GM18907 (cell line): ENCODE measurements around the gene NDUFB10.

Experiments used
- ATAC-seq: cut with Tn5 transposase; IDR thresholded peaks from one replicate; pipeline ENCODE4 v1.9.1; 2021; ENCODE audit warnings: mild to moderate bottlenecking, moderate library complexity; ENCODE audit not compliant: unreplicated experiment

The NDUFB10 gene

DNA sequence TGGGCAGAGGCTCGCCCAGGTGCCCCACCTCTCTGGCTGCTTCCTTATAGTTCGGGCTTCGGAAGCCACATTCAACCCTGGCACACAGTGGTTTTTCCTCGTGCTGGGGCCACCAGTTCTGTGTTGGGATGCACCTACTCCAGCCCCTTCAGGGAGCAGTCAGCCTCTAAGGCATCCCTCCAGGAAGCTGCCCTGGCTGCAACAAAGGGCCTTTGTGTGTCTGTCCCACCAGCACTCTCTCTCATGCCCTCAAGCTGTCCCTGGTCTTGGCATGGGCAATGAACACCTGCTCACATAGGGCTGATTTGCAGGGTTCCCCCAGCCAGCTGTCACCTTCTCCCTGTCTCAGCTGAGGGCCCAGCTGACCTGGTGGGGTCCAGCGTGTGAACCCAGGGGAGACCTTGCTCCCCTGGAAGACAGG lies 22.7 kb downstream of the NDUFB10 start:
- ATAC-seq = no peak

DNA sequence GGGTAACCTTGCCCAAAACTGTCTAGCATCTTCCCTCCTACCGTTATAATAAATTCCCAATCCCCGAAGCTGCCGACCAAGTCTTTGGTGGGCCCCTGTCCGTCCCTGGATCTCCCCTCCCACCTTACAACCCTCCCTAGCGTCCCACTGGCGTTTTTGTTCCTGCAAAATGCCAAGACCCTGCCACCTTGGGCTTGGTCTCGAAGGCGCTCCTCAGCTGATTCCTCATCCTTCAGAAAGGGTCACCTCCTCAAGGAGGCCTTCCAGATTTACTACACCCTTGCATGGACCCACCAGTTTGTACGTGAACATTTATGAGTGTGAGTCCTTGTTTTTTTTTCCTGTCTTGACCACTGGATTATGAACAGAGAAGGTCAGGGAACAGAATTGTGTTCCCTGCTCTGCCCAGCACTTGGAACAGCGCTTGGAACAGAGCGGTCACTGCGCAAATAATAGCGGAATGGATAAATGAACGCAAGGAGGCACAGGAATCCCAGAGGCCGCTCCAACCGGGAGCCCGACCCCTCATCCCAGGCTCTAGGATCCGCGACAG lies 23.7 kb downstream of the NDUFB10 start:
- ATAC-seq = no peak

DNA sequence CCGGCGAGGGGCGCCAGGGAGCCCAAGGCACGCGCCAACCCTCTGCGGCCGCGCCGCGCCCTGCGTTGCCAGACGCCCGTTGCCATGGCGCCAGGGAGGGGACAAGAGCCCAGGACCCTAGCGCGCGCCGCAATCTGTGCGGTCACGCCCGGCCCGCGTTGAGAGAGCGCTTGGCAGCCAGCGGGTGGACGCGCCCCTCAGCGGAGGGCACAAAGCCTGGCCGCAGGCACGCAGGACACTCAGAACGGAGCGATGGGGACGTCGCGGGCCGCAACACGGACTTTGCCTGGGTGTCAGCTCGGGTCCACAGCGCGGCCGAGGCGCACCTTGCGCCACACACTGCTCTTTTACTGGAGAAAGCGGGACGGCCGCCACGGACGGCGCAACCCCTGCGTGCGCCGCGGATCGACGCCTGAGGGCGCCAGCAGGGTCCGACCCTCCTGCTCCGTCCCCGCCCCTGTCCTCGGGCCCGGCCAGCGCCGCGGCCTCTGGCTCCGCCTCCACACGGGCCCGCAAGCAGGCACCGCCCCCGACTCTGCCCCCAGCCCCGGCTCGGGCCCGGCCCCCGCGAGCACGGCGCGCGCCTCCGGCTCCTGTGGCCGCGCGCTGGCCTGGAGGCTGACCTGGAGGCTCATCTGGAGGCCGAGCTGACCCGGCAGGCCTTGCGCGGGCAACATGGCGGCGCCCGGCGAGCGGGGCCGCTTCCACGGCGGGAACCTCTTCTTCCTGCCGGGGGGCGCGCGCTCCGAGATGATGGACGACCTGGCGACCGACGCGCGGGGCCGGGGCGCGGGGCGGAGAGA lies 24.4 kb downstream of the NDUFB10 start, which contains the start of gene GFER:
GFER (plus strand) TSS at position 650 of the 803 bp plus-strand sequence; CDS start at position 676, 26 bp downstream.
- ATAC-seq = peak; percentile 78

DNA sequence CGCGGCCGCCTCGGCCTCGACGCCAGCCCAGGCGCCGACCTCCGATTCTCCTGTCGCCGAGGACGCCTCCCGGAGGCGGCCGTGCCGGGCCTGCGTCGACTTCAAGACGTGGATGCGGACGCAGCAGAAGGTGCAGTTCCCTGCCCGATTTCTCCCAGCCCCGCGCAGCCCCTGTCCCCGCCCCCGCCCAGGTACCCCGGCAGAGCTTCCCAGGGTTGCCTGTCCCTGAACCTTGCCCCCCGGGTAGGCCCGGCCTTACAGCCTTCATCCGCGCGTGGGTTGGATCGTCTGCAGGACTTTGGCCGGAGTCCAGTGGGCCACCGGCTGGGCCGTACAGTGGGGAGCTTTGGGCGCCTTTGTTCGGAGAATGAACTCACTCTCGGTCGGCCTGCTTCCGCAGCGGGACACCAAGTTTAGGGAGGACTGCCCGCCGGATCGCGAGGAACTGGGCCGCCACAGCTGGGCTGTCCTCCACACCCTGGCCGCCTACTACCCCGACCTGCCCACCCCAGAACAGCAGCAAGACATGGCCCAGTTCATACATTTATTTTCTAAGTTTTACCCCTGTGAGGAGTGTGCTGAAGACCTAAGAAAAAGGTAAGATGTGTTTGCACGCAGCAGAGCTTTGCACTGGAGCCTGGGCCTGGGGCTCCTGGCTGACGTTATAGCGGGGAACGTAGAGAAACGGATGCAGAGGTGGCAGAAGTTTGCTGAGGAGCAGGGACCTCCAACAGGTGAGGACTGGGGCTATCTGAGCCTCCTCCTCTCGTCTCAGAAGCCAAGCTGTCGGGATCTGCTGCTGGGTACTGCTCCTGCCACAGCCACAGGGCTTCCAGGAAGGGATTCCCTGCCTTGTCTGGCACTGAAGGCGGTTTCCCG lies 25.2 kb downstream of the NDUFB10 start:
- peak; percentile 6 for ATAC-seq

DNA sequence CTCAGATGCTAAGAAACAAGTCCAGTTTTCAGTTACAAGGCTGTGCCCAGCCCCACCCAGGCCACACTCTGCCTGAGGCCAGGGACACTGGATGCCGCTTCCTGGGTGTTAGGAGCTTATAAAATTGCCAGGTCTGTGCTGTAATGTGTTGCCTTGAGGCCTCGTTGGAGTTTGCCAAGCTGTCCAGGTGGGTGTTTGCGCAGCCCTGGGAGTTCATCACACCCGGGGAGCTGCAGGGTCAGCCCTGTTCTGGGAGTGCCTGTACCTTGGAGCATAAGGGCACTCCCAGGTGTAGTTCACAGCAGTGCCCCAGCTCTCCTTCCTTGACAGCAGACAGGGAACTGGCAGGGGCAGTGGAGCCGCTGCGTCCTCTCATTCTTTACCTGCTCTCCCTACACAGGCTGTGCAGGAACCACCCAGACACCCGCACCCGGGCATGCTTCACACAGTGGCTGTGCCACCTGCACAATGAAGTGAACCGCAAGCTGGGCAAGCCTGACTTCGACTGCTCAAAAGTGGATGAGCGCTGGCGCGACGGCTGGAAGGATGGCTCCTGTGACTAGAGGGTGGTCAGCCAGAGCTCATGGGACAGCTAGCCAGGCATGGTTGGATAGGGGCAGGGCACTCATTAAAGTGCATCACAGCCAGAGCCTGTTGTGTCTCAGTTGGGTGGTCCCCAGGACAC lies 26.3 kb downstream of the NDUFB10 start:
- ATAC-seq = no peak

DNA sequence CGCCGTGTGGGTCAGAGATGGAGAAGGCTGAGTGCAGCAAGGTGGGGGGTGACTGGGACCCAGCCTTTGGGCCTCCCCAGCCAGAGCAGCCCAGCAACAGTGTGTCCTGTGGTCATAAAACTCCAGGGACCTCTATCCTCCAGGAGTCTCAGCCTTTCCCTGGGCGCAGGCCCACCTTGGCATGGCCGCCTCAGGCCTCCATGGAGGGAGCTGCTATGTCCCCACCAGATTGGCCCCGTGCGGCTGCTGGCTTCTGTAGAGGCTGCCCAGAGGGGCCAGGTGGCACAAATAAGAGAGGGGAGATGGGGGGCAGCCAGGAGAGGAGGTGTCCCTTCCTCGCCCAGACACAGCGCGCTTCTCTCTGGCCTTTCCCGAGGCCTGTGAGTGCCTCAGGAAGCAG lies 27.9 kb downstream of the NDUFB10 start:
- ATAC-seq = no peak

DNA sequence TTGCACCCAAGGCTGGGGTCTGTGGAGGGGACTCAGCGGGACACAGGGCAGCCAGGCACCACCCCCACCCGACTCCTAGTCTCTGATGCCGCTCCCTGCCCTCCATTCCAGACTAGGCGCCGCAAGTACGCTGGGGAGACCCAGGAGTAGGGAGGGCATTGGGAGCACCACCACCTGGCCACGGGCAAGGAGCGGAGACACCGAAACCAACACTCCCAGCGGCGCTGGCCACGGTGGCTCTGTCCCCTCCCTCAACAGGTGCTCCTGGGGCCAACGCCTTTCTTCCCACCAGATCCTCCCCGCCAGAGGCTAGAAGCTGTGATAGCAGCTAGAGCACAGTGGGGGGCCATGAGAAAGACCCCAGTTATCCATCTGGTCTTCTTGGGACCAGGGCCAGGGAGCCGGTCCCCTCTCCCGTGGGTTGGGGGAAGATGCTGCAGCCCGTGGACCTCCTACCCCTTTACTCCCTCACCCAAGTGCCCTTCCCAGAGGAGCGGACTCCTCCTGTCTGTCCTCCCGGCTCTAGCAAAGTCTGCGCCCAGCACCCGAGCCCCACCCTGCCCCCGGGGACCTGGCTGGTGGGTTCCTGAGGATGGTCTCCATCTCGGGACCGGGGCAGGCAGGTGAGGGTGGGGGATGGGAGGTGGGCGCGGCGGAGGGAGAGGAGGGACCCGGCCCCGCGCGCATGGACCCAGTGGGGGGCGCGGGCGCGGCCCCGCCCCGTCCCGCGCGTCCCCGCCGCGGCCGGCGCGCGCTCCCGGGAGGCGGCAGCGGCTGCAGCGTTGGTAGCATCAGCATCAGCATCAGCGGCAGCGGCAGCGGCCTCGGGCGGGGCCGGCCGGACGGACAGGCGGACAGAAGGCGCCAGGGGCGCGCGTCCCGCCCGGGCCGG lies 30.1 kb downstream of the NDUFB10 start, which contains the start of gene SYNGR3:
SYNGR3 (plus strand) TSS at position 762 of the 892 bp plus-strand sequence. CDS start 133 bp downstream, outside the sequence.
- ATAC-seq = no peak

DNA sequence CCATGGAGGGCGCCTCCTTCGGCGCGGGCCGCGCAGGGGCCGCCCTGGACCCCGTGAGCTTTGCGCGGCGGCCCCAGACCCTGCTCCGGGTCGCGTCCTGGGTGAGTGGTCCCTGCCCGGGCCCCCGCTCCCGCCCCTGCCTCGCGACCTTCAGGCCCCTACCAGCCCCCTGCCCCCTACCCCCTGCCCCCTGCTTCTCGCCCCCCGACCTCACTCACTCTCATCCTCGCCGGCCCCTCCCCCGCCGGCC lies 30.7 kb downstream of the NDUFB10 start:
- no peak for ATAC-seq

DNA sequence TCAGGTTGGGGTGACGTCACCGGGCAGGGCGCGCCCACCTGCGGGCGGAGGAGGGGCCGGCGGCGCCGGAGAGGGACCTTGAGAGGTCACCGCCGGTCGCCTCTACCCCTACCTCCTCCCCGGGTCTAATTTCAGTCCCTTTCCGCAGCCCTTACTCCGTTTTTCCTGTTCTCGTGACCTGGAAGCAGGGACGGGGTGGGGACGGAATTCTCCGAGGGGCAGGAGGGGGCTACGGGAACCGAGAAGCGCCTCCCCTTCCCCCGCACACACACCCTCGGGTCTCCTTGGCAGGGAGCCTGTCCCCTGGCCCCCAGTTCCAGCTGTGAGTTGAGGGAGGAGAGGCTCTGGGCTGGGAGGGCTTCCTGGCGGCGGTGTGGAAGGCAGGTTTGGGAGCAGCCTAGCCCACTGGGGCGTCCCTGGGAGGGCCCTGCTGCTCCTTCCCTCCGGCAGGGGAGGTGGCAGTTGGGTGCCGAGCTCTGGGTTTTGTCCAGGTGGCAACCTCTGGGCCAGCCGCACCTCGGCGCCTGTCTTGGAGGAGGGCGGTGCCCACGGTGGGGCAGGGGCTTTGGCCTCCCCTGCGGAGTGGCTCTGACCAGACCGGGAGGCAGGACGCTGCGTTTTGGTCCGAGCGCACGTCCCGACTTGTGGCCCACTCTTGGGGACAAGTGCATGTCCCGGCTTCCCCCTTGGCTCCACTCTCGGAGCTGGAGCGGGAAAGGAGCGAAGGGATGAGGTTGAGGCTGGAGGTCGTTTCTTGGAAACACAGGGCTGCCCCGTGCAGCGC lies 31.2 kb downstream of the NDUFB10 start:
- peak; percentile 6 for ATAC-seq

DNA sequence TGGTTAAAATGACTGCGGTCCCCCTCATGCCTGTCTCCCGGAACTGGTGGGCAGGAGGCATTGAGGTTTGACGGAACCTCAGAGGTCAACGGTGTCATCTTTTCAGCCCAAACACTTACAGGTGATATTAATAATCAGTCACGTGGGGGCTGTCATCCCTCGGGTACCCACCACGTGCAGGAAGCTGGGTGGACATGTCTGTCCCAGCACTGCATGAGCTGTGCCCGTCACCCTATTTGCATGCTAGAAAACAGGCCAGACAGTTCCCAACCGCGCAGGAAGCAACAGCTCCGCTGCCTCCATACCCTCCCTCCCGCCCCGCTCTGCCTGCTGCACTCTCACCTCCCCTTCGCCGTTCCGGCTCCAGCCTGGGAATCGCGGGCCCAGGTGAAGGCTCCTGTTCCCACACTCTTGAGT lies 31.8 kb downstream of the NDUFB10 start:
- ATAC-seq = peak; percentile 48

DNA sequence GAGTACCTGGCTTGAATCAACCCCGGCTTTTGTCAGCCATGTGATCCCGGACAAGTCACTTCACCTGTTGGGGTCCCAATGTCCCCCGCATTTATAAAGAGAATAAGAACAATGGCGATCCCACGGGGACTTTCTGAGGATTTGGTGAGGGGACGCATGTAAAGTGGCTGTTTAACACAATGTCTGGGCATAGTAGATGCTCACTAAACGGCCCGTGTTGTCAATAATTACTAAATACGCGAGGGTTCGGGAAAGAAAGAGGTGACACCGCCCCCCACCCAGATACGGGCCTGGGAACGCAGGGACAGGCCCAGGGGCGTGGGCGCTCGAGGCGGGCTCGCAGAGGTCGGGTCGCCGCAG lies 32.2 kb downstream of the NDUFB10 start:
- no peak for ATAC-seq

DNA sequence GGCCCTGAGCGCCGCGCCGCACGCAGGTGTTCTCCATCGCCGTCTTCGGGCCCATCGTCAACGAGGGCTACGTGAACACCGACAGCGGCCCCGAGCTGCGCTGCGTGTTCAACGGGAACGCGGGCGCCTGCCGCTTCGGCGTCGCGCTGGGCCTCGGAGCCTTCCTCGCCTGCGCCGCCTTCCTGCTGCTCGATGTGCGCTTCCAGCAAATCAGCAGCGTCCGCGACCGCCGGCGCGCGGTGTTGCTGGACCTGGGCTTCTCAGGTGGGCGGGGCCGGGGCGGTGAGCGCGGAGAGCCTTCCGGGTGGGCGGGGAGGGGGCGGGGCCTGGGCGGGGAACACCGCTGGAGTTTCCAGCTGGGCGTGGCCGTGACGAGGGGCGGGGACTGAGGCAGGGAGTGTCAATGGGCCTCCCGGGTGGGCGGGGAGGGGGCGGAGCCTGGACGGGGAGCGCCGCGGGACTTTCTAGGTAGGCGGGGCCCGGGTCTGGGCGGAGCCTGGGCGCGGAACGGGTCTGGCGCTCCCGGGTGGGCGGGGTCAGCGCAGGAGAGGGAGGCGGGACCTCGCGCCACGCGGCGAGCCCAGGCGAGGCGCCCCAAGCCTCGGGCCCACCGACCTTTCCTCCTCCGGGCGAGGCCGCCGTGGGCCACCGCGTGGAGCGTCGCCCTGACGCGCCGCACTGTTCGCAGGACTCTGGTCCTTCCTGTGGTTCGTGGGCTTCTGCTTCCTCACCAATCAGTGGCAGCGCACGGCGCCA lies 32.8 kb downstream of the NDUFB10 start:
- ATAC-seq = peak; percentile 45

DNA sequence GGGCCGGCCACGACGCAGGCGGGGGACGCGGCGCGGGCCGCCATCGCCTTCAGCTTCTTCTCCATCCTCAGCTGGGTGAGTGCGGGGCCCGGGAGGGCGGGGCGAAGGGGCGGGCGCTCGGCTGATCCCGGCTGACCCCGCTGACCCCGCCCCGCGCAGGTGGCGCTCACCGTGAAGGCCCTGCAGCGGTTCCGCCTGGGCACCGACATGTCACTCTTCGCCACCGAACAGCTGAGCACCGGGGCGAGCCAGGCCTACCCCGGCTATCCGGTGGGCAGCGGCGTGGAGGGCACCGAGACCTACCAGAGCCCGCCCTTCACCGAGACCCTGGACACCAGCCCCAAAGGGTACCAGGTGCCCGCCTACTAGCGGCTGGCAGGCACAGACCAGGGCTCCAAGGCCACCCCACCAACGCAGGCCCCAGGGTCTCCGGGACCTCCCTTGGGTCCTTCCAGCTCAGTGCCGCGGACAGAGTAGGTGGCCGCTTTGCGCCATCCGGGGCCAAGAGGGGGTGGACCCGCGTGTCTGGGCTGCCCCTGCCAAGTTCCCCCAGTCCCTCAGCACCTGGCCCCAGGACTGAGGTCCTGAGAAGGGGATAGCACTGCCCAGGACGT lies 33.5 kb downstream of the NDUFB10 start:
- ATAC-seq = peak; percentile 3

DNA sequence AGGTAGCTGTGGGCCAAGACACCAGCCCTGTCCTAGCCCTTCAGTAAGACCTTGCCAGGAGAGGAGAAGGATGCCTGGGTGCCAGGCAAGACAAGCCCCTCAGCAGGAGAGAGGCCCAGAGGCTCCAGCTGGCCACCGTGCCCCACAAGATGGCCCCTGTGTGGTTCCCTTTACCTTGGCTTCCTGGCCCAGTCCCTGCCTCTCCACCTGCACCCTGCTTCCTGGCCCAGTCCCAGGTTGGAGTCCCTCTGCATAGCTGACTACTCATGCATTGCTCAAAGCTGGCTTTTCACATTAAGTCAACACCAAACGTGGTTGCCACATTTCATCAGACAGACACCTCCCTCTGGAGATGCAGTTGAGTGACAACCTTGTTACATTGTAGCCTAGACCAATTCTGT lies 34.4 kb downstream of the NDUFB10 start:
- no peak for ATAC-seq

DNA sequence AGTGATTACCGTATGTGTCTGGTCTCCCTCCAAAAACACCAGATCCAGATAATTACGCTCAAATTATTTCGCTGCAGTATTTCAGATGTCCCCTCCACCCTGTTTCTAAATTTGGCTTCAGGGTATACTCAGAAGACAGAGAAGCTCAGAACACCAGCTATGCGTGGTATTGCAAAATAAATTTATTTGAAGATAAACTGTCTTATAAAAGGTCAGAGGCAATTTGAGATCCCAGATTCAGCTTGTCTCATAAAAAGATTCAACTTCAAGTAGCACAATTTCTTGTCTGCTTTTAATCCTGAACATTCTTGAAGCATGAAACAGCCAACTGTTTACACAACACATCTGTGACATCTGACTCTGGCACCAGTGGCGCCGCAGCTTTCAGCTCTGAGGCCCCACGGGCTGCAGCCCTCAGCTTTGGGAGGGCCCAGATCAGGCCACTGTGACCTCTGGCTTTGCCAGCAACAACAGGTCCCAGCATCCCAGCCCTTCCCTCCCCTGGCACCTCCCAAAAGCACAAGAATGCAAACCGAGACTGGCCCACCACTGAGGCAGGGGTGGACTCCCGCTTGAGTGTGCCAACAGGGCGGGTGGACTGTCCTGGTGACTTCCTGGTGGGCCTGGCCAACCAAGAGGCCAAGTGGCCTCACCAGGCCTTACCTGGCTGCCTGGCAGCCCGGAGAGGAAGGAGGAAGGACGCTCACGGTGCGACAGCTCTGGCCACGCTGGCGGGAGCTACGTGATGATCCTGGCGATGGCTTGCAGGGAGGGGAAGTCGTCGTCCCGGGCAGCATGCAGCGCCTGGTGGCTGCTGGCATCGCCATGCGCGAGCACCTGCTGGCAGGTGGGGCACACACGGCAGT lies 38.4 kb downstream of the NDUFB10 start:
- no peak for ATAC-seq

DNA sequence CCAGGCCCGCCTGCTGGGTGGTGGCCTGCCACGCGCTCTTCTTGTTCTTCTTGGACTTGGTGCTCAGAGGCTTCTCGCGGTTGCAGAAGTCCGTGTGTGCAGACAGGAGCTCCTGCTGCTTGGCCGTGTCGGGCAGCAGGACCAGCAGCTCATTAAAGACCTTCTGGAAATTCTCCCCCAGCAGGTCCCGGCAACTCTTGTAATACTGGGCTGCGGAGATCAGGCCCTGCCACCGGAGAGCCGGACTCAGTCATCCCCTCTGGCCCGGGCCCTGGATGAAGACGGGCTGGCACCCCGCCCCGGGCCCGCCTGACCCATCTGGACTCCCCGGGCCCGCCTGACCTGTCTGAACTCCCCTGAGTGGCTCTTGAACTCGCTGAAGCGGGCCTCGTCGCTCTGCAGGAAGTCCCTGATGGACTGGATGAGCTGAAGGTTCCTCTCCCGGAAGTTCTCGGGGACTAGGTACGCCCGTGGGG lies 39.1 kb downstream of the NDUFB10 start:
- no peak for ATAC-seq
